Activated CD8-positive, alpha-beta memory T cell treated with anti-CD3 and anti-CD28 coated beads for 1 hour (primary cell): ENCODE data around the gene LINGO3.

Experiments
- DNase-seq, 2 donors: peaks; one replicate each; pipeline ENCODE4 v3.0.0-alpha.2; 2020; ENCODE audit warnings: low read depth in 1 of 2; ENCODE audit errors: extremely low read depth in 1 of 2

The LINGO3 gene

DNA sequence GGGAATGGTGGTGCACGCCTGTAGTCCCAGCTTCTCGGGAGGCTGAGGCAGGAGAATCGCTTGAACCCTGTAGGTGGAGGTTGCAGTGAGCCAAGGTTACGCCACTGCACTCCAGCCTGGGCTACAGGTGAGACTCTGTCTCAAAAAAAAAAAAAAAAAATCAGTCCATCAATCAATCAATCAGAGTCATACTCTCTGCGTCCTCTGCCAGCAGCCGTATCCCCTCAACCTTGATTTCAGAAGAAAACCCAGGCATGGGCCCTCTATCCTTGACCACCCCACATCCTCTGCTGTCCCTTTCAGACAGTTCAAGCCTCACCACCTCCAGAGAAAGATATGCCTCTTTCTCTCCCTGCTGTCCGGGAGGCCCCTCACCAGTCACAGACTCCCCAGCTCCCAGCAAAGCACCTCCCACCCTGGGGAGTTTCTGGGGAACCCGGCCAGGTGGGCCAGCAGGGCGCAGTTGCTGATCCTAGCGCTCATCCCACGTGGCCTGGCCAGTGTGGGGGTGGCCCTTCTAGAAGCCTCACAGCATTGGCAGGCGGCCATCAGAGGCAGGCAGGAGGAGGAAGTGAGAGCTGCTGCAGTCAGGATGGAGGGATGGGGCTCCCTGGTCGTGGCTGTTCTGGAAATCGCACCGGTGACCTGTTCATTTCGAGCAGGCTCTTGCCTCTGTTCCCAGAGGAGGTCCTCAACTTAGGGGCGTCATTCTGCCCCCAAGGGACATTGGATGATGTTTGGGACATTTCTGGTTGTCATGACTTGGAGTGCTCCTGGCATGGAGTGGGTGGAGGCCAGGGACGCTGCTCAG, 41.6 kb downstream of the LINGO3 start:
- DNase-seq = no peak

DNA sequence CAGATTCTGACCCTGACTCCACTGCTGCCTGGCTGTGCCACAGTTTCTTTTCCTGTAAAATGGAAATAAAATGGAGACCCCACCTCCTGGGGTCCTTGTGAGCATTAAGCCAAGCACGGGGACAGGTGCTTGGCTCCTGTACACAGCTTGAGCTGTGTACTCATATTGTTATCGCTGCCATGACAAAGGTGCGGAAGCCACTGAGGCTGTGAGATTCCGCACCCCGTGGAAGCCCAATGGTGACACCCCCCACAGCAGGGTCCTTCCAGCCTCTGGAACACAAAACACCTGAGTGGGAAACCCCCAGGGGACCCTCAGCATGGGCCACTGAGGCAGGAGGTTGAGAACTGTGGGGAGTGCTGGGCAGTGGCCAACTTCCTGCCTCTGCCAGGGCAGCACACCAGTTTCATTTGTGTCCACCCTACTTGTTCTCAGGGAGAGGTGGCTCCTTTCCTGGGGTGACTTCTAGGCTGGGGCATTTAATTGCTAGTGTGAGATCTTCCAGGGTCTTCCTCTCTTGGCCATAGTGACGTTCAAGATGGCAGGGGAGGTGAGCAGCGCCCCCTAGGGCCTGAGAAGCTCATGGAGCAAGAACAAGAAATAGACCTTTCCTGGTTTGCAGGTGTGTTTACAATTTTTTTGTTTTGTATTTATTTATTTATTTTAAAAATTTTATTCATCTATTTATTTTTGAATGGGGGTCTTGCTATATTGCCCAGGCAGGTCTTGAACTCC, 46.3 kb downstream of the LINGO3 start:
- DNase-seq = no peak

DNA sequence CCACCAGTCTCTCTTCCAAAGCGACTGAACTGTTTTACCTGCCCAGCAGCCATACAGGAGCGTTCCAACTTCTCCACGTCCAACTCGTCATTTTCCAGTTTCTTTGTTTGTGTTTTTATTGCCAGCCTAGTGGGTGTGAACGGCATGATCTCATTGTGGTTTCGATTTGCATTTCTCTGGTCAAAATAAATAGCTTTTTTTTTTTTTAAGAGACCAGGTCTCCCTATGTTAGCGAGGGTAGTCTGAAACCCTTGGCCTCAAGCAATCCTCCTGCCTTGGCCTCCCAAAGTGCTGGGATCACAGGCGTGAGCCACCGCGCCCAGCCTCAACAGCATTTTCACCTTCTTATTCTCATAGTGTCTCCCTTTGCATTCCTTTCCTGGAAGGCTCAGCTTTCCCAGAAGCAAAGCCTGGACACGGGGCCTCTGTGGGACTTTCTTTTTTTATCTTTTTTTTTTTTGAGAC, 47.6 kb downstream of the LINGO3 start:
- no peak for DNase-seq

DNA sequence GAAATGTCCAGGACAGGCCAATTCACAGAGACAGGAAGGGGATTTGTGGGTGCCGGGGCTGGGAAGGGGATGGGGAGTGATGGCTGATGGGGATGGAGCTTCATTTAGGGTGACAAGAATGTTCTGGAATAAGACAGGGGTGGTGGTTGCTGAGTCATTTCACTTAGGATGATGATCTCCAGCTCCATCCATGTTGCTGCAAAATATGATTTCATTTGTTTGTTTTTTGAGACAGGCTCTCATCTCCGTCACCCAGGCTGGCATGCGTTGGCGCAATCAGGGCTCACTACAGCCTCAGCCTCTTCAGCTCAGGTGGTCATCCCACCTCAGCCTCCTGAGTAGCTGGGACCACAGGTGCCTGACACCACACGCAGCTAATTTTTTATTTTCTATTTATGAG, 48.6 kb downstream of the LINGO3 start:
- DNase-seq = no peak
